Liver (tissue), 9 donors: ENCODE results near the gene CD209. TPM values are rescaled to one million over a fixed set of nuclear protein-coding genes. Genes with fewer than 3 reads are reported as not detected.

Experiments used
- DNase-seq: peaks from one replicate; pipeline ENCODE4 v3.0.0-alpha.2; 2017; ENCODE audit warnings: low spot score
- H3K27ac ChIP-seq, 2 donors: one replicate each; pipeline ENCODE4 v1.7.0; 2013; ENCODE audit warnings: inconsistent platforms in 2 of 2, low read length in 2 of 2, control low read depth in 1 of 2, low read depth in 1 of 2, mild to moderate bottlenecking in 1 of 2
- H3K27me3 ChIP-seq, 4 donors: one replicate each; pipeline versions ENCODE4 v1.6.1 to v1.7.0; 2013; ENCODE audit warnings: low read length in 3 of 4, inconsistent platforms in 1 of 4, mild to moderate bottlenecking in 1 of 4, moderate library complexity in 1 of 4; ENCODE audit not compliant: control insufficient read depth in 4 of 4, insufficient read depth in 4 of 4
- H3K36me3 ChIP-seq, 4 donors: one replicate each; pipeline versions ENCODE4 v1.6.1 to v1.7.0; 2013; ENCODE audit warnings: low read length in 3 of 4, mild to moderate bottlenecking in 3 of 4, low read depth in 1 of 4, moderate library complexity in 1 of 4; ENCODE audit not compliant: control insufficient read depth in 4 of 4, insufficient read depth in 3 of 4
- H3K4me1 ChIP-seq, 4 donors: one replicate each; pipeline versions ENCODE4 v1.6.1 to v1.7.0; 2013; ENCODE audit warnings: low read length in 3 of 4, mild to moderate bottlenecking in 3 of 4, moderate library complexity in 1 of 4; ENCODE audit not compliant: control insufficient read depth in 4 of 4, insufficient read depth in 4 of 4
- H3K4me3 ChIP-seq, 3 donors: one replicate each; pipeline versions ENCODE4 v1.6.1 to v1.7.0; 2013; ENCODE audit warnings: low read length in 3 of 3, control low read depth in 1 of 3, low read depth in 1 of 3, mild to moderate bottlenecking in 1 of 3
- H3K9ac ChIP-seq, 2 donors: one replicate each; pipeline ENCODE4 v1.7.0; 2013; ENCODE audit warnings: low read length in 2 of 2, mild to moderate bottlenecking in 2 of 2, moderate library complexity in 2 of 2, control low read depth in 1 of 2, low read depth in 1 of 2
- H3K9me3 ChIP-seq, 4 donors: one replicate each; pipeline versions ENCODE4 v1.6.1 to v1.7.0; 2013; ENCODE audit warnings: low read length in 3 of 4; ENCODE audit not compliant: control insufficient read depth in 4 of 4
- ATF3 ChIP-seq: IDR thresholded peaks from 2 replicates; pipeline ENCODE4 v1.6.1; 2016; ENCODE audit warnings: antibody characterized with exemption
- CTCF ChIP-seq: fragments of 150-350 bp; IDR thresholded peaks from 2 replicates; pipeline ENCODE4 v1.5.1; 2017; ENCODE audit warnings: improper control_type of control experiment, low read depth, low read length; ENCODE audit not compliant: missing input control
- EGR1 ChIP-seq, 2 donors: IDR thresholded peaks; 2 replicates each; pipeline ENCODE4 v1.6.1; 2016 to 2018; ENCODE audit warnings: antibody characterized with exemption in 2 of 2, low read depth in 2 of 2
- FOXA1 ChIP-seq: IDR thresholded peaks from 2 replicates; pipeline ENCODE4 v1.6.1; 2016; ENCODE audit warnings: antibody characterized with exemption
- FOXA2 ChIP-seq: IDR thresholded peaks from 2 replicates; pipeline ENCODE4 v1.6.1; 2016; ENCODE audit warnings: antibody characterized with exemption
- GABPA ChIP-seq, 2 donors: IDR thresholded peaks in 1 of 2; conservative IDR thresholded peaks in 1 of 2; 2 replicates each; pipeline ENCODE4 v1.6.1; 2016; ENCODE audit warnings: antibody characterized with exemption in 2 of 2, mild to moderate bottlenecking in 1 of 2, moderate library complexity in 1 of 2
- HNF4A ChIP-seq, 2 donors: conservative IDR thresholded peaks; 2 replicates each; pipeline ENCODE4 v1.6.1; 2016; ENCODE audit warnings: antibody characterized with exemption in 2 of 2, mild to moderate bottlenecking in 2 of 2
- HNF4G ChIP-seq: IDR thresholded peaks from 2 replicates; pipeline ENCODE4 v1.6.1; 2016; ENCODE audit warnings: antibody characterized with exemption
- JUND ChIP-seq, 2 donors: IDR thresholded peaks; 2 replicates each; pipeline ENCODE4 v1.6.1; 2016; ENCODE audit warnings: antibody characterized with exemption in 2 of 2
- MAX ChIP-seq: IDR thresholded peaks from 2 replicates; pipeline ENCODE4 v1.6.1; 2016; ENCODE audit warnings: antibody characterized with exemption
- NR2F2 ChIP-seq: IDR thresholded peaks from 2 replicates; pipeline ENCODE4 v1.6.1; 2016; ENCODE audit warnings: antibody characterized with exemption
- RAD21 ChIP-seq, 2 donors: IDR thresholded peaks; 2 replicates each; pipeline ENCODE4 v1.6.1; 2016; ENCODE audit warnings: antibody characterized with exemption in 2 of 2, mild to moderate bottlenecking in 2 of 2
- REST ChIP-seq: IDR thresholded peaks from 2 replicates; pipeline ENCODE4 v1.6.1; 2016; ENCODE audit warnings: antibody characterized with exemption, mild to moderate bottlenecking
- RXRA ChIP-seq, 2 donors: IDR thresholded peaks; 2 replicates each; pipeline ENCODE4 v1.6.1; 2017 to 2018; ENCODE audit warnings: antibody characterized with exemption in 2 of 2, mild to moderate bottlenecking in 1 of 2
- SP1 ChIP-seq: IDR thresholded peaks from 2 replicates; pipeline ENCODE4 v1.6.1; 2018; ENCODE audit warnings: antibody characterized with exemption, mild to moderate bottlenecking
- TAF1 ChIP-seq: conservative IDR thresholded peaks from 2 replicates; pipeline ENCODE4 v1.6.1; 2016; ENCODE audit warnings: antibody characterized with exemption, mild to moderate bottlenecking
- YY1 ChIP-seq: IDR thresholded peaks from 2 replicates; pipeline ENCODE4 v1.6.1; 2016; ENCODE audit warnings: antibody characterized with exemption, mild to moderate bottlenecking
- ZBTB33 ChIP-seq: IDR thresholded peaks from 2 replicates; pipeline ENCODE4 v1.6.1; 2016; ENCODE audit warnings: antibody characterized with exemption
- WGBS: extraction: QIAGEN DNeasy Blood & Tissue Kit; methylation state at CpG from one replicate; pipeline ENCODE4 v1.1.7; 2013; 5-methylcytosine and 5-hydroxymethylcytosine counted together
- polyA plus RNA-seq, 2 donors: library from polyadenylated mRNA; stranded (reverse) in 1 of 2; unstranded in 1 of 2; fragments of 200-250 nt in 1 of 2; fragments of >200 nt in 1 of 2; fragmentation: Nextera tagmentation in 1 of 2; extraction: Ambion mirVana in 1 of 2; gene quantifications; one replicate each; pipeline versions ENCODE4 v1.2.1 to v1.2.3, GENCODE V29; 2013 to 2015
- total RNA-seq, 2 donors: library from RNA; depleted of rRNA; stranded (reverse); fragments of >200 nt; gene quantifications; one replicate each; pipeline ENCODE4 v1.2.3, GENCODE V29; 2014
- donor health status: healthy.
- donor health status: healthy.
- donor health status: healthy.
- donor health status: healthy.
- donor health status: healthy.

The CD209 gene
- total and polyA plus RNA-seq, 4 donors: 0.44 to 3.5 (median 1.8) TPM

- no peak for DNase-seq
- no peaks in the 10 kb centered on the region for H3K27me3 ChIP-seq
- TF ChIP-seq TAF1: no peak
- no peak for TF ChIP-seq HNF4A (conservative IDR thresholded peaks at IDR 0.05)
- no peak overlapping the region for H3K9ac ChIP-seq
- H3K4me1 ChIP-seq: no peaks in the 10 kb centered on the region
- peaks cover 0 to 3% (median 0%) of the 10 kb centered on the region in 4 donors for H3K9me3 ChIP-seq
- WGBS: 62% methylated on average over 5 of the region's 5 CpGs
- H3K36me3 ChIP-seq: no peaks in the 10 kb centered on the region
- no peak overlapping the region for H3K27ac ChIP-seq
- no peak overlapping the region for H3K4me3 ChIP-seq
Observed at GRCh38 chr19:7778081-7778480, 30.7 kb upstream of the CD209 start.

- H3K27ac ChIP-seq: no peak overlapping the region
- H3K27me3 ChIP-seq: no peaks in the 10 kb centered on the region
- no peak overlapping the region for H3K4me3 ChIP-seq
- 88% methylated on average over 9 of the region's 9 CpGs for WGBS
- no peaks in the 10 kb centered on the region for H3K4me1 ChIP-seq
- DNase-seq: no peak
- H3K9ac ChIP-seq: no peak overlapping the region
- no peak for TF ChIP-seq GABPA (IDR thresholded peaks at IDR 0.05 in 1 of 2, conservative IDR thresholded peaks at IDR 0.05 in 1 of 2)
- no peak for TF ChIP-seq FOXA1
- TF ChIP-seq CTCF: no peak
- no peak for TF ChIP-seq ATF3
- TF ChIP-seq SP1: no peak
- no peak for TF ChIP-seq EGR1 (IDR thresholded peaks at IDR 0.05; ENCODE audit: low read depth in 2 of 2)
- no peak for TF ChIP-seq FOXA2
- no peak for TF ChIP-seq RAD21 (IDR thresholded peaks at IDR 0.05)
- no peak for TF ChIP-seq ZBTB33
- no peak for TF ChIP-seq JUND (IDR thresholded peaks at IDR 0.05)
- TF ChIP-seq YY1: no peak
- TF ChIP-seq NR2F2: no peak
- no peak for TF ChIP-seq HNF4G
- no peak for TF ChIP-seq MAX
- no peak for TF ChIP-seq RXRA (IDR thresholded peaks at IDR 0.05)
- no peak for TF ChIP-seq TAF1
- TF ChIP-seq HNF4A (conservative IDR thresholded peaks at IDR 0.05): no peak
- TF ChIP-seq REST: no peak
- H3K36me3 ChIP-seq: no peaks in the 10 kb centered on the region
- H3K9me3 ChIP-seq: peaks cover 0 to 3% (median 0%) of the 10 kb centered on the region in 4 donors
Observed at GRCh38 chr19:7775761-7776160, 28.4 kb upstream of the CD209 start.
